Epithelial cell of esophagus (primary cell): ENCODE results near the gene PADI4.

Experiments
- DNase-seq: peaks from one replicate; pipeline ENCODE4 v3.0.0; 2010; ENCODE audit warnings: low read depth
- H3K4me3 ChIP-seq: 2 replicates; pipeline ENCODE4 v1.5.1; 2011; ENCODE audit warnings: mild to moderate bottlenecking, low read length, control low read depth
- TF ChIP-seq, protein P1 (sequence below): IDR thresholded peaks from 2 replicates; pipeline ENCODE4 v1.5.1; 2011; ENCODE audit warnings: low read depth, mild to moderate bottlenecking, low read length, control low read depth, inconsistent platforms; ENCODE audit not compliant: insufficient read depth; ENCODE audit errors: missing control alignments

The PADI4 gene

DNA sequence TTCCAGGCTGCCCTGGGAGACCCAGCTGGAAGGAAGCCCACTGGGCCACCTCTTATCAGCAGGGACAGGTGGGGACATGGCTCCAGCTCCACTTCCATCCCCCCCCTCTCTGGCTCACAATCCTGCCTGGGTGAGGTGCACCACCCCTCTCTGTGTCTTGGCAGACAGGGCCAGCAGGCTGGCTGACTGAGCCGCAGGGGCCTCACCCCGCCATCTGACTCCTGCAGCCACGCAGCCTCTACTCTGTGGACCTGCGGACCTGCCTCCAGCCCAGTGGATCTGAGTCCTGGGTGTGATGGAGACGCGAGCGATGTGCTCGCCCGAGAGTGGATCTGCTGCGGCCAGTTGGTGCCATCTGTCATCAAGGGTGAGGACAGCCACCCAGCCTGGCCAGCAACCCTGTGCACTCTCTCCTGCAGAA, 101.4 kb downstream of the PADI4 start:
- H3K4me3 ChIP-seq, result no peak overlapping the region
- TF ChIP-seq, protein P1, sequence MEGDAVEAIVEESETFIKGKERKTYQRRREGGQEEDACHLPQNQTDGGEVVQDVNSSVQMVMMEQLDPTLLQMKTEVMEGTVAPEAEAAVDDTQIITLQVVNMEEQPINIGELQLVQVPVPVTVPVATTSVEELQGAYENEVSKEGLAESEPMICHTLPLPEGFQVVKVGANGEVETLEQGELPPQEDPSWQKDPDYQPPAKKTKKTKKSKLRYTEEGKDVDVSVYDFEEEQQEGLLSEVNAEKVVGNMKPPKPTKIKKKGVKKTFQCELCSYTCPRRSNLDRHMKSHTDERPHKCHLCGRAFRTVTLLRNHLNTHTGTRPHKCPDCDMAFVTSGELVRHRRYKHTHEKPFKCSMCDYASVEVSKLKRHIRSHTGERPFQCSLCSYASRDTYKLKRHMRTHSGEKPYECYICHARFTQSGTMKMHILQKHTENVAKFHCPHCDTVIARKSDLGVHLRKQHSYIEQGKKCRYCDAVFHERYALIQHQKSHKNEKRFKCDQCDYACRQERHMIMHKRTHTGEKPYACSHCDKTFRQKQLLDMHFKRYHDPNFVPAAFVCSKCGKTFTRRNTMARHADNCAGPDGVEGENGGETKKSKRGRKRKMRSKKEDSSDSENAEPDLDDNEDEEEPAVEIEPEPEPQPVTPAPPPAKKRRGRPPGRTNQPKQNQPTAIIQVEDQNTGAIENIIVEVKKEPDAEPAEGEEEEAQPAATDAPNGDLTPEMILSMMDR, result no peak
- DNase-seq, result no peak

DNA sequence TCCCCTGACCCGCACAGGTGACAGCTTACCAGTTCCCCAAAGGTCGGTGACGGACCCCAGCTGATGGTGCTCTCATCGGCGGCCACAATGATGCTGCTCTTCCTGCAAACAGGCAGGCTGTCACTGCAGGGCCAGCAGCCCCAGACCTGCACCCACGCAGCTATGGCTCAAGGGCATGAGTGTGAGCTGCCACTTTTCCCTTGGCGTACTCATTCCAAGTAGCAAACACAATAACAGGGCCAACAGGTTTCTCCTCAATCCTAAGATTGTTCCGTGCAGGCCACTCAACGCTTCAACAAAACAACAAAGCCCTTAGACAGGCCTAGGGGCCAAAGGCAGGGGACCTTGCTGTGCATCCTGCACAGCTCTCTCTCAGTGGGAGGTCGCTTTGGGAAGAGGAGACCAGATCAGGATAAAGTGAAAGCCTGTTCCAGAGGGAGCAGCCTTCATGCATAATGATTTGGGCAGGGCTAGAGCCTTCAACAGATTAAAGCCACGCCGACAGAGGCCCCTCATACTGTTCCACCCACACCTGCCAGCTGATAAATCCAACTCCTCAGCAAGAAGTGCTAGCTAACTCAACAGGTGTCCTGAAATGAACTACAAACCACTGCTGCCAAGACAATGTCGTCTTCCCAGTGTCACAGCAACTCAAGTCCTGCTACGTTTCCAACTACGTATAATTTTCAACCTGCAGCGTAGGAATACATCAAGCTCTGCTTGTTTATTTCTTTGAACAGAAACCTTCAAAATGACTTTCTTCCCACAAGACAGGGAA, 104.3 kb downstream of the PADI4 start:
- DNase-seq, result peak; percentile 59
- TF ChIP-seq, protein P1, result no peak
- H3K4me3 ChIP-seq, result no peak overlapping the region
